HTR-8/SVneo (cell line): Measurements from ENCODE around the gene CCDC13.

Source experiments
- DNase-seq: peaks from one replicate; pipeline ENCODE4 v3.0.0; 2011; ENCODE audit warnings: low spot score, mixed read lengths; ENCODE audit not compliant: insufficient read length
- FAIRE-seq: peaks from 2 replicates; lab custom pipeline; 2011; peaks lifted over from hg19 to GRCh38; lab: Jason Lieb, UNC

The CCDC13 gene

DNA sequence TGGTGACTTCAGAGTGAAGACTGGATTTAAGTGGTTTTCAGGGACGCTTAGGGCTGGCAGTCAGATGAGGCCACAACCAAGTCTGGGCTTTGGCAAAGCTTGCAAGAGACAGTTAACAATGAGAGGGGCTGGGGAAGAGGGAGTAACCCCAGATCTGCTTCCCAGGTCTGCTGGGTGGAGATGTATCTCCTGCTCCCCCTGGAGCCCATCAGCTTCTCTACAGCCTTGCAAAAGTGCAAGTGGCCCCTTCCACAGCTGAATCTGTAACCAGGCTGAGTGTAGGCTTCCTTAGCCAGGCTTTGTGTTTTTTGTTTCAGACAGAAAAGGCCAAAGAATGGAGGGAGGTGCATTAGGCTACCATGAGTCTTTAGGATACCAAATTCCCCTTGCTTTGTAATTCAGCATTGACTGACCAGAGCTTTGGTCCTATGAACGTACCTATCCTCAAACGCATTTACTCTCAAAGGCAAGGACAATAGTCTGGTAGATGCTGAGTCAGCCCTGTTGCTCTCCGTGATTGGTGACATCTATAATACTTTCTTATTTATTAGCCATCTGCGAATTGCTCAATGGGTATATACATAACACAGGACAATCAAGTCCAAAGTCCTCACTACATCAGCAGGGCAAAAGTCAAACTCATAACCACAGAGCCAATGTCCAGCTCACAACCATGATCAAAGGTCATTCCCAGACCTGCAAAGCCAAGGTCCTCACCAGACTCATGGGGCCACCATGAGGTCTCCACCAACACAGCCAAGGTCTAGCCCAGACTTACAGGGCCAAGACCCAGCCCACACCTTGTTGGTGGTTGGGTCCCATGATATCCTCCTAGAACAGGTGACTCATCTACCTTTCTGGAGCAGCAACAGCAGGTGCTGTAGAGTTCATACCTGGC, 17.1 kb downstream of the CCDC13 start:
- no peak for FAIRE-seq
- peak; percentile 32 for DNase-seq

DNA sequence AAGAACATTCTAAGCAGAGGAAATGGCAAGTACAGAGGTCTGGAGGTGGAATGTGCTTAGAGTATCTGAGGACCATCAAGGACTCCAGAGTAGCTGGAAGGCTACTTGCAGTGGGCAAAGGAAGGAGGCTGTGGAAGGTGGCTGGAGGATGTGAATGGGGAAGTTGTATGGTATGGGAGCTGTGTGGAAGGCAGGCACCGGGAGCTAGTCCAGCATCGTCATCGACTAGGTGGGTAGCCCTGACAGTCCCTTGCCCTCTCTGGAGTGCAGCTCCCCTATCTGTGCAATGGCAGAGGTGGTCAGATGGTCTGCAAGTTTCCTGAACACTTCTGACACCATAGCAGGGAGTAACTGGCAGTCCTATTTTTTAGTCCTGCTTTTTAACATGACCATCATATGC, 19.3 kb downstream of the CCDC13 start:
- FAIRE-seq, result no peak
- DNase-seq, result no peak

DNA sequence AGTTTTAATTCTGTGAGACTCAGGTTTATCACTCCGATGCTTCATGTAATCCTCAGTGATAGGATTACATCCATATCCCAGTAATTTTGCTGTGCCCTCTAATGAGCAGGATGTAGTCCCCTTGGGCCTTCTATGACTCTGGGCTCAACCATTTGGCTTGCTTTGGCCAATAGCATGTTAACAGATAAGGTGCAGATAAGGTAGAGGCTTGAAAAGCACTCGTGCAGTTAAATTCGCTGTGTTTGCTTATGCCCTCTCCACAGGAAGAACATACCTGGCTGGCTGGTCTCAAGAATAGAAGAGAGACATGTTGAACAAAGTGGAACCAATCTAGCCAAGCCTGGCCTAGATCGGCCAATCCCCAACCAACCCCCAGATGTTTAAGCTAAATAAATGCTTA, 20.1 kb downstream of the CCDC13 start:
- no peak for DNase-seq
- no peak for FAIRE-seq

DNA sequence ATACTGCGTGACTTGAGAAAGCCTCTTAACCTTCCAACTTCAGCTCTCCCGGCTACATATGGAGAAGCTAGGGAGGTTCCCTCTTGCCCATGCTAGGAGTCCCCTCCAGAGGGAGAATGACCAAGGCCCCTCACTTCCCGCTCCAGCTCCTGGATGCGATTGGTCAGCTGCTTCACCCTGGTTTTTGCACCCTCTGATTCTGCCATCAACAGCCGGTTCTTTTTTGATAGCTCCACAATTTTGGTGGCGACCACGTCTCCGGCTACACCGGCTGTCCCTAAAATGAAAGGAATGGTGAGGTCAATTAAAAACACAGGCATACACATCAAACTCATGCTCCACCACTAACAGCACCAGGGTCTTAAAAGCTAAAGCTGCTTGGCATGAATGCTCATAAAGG, 20.6 kb downstream of the CCDC13 start:
- DNase-seq (no peak), FAIRE-seq (no peak)

DNA sequence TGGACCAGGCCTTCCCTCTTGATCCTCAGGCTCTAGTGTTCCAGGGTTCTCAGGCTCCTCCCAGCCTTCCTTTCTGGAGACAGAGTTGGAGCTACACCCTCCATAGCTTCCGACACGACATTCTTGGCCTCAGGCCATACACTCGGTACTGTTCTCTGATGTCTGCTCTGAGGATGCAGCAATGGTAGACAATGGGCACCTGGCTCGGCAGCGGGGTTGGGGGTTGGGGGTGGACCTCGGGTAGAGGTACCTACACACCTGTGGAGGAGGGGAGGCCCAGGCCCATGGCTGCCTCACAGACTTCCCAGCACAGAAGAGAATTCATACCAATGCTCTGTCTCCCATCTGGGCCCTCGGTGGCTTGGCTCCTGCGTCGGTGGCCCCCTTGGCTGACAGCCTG, 21.4 kb downstream of the CCDC13 start:
- DNase-seq (no peak), FAIRE-seq (no peak)

DNA sequence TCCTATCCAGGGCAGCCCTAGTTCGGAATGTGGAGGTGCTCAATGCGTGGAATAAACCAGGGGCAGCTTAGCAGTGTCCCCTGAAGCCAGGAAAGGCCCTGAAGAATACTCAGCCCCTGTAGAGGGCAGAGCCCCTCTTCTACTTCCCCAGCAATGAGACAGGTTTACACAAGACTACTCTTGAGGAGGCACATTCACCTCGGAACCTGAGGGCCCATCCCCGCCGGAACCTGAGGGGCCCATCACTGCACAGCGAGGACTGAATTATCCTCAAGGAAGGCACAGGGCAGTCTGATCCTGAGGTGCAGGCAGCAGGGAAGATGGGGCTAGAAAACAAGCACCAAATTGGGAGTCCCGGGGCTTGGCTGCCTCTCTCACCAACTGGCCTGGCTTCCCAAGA, 22.2 kb downstream of the CCDC13 start:
- no peak for DNase-seq
- no peak for FAIRE-seq

DNA sequence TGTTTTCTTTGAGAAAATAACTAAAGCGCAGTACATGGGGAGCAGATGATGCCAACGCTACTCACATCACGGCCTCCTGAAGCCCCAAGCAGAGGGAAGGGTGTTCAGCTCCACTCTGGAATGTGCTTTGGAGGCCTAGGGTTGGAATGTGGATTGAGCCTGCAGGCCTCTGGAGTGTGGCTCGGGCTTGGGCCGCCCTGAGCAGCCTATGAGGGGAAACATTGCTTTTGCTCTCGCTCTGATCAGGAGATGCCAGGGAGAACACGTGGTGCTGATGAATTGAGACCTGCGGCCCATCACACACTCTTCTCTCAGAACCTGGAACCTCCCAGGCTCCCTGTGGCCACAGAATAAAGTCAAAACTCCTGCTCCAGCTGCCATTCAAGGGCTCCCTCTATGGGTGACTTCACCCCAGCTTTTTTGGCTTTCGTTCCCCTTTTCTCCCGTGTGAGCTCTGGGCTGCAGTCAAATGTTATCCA, 23.3 kb downstream of the CCDC13 start:
- no peak for FAIRE-seq
- peak; percentile 33 for DNase-seq

DNA sequence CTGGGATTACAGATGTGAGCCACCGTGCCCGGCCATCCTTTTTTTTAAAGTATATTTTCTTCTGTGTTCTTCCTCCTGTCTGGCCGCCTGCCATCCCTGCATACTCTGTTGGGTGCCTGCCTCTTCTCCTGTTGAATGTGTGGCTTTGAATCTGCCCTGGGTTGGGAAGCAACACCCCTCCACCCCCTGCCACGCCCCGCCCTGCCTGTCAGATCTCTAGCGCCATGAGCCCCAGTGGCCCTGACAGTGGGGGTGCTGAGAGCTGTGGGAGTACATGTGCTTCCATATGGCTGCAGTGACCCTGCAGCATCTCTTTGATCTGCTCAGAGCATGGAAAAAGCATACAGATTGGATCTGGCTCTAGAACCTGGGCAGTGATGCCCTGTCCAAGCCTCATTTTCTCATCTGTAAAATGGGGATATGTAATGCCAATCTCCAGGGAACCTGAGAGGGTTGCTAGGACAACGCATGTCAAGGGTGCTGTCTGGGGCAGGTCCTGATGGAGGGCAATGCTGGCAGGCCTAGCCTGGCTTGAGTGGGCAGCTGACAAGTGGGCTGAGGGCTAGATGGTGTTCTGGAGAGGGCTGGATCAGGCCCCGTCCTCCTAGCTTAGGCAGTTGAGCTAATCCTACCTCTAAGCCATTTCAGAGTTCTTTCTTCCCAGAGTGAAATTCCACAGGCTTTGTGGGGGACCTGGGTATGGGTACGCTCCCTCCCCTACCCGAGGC, 23.9 kb downstream of the CCDC13 start:
- DNase-seq (no peak), FAIRE-seq (no peak)

DNA sequence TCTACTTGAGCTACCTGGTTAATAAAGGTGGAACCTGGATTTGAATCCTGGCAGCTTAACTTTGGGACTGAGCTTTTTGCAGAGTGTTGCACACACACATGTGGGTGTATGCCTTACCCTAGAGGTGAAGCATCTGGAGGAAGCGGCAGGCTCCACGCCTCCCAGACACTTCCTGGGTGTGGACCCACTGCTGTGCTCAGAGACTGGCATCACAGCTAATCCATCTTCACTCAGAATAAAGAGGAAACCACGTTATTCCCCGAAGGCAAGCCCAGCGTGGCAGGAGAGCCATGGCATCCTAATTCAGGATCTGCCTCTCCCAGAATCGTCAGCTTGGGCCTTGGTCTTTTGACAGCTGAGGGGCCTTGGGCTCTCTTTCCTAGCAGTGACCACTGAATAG, 25.5 kb downstream of the CCDC13 start:
- FAIRE-seq (no peak), DNase-seq (no peak)

DNA sequence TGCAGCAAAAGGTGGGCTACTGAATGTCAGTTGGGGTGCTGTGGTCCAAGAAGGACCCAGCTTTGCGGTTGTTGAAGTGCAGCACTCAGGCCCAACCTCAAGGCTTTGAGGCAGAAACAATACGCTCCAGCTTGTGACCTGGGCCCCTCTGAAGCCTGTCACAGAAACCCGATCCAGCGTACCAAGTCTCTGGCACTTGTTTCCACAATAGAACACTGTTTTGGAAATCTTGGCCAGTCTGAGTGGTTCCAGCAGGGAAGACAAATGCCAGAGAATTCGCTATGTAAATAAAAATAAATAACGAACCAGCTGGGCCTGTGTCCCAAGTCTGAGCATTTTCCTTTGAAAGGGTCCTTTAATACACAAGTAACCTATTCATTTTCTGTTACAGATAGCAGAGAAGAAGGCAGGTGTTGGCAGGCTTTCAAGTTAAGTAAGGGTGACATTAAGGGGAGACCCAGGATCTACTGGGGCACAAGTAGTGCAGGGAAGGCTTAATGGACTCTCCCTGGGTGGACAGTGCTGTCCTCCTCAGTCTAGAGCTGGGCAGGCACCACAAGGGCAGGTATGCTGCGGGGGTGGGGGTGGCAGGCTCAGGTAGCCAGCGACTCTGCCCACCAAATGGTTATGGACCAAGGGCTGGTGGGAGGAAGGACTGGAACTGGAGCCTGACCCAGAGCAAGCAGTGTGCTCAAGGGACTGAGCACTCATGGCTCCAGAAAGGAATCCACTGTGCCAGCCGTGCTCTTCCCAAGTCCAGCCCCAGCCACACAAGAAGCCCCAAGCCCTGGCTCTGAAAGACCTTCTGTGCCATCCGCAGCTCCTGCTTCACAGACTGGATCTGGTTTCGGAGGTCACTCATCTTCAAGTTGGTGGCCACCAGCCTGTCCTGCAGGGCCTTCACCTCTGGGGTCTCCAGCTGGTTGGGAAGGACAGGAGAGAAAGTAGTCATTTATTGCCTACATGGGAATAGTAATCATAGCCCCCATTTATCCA, 26.3 kb downstream of the CCDC13 start:
- DNase-seq, result no peak
- FAIRE-seq, result no peak

DNA sequence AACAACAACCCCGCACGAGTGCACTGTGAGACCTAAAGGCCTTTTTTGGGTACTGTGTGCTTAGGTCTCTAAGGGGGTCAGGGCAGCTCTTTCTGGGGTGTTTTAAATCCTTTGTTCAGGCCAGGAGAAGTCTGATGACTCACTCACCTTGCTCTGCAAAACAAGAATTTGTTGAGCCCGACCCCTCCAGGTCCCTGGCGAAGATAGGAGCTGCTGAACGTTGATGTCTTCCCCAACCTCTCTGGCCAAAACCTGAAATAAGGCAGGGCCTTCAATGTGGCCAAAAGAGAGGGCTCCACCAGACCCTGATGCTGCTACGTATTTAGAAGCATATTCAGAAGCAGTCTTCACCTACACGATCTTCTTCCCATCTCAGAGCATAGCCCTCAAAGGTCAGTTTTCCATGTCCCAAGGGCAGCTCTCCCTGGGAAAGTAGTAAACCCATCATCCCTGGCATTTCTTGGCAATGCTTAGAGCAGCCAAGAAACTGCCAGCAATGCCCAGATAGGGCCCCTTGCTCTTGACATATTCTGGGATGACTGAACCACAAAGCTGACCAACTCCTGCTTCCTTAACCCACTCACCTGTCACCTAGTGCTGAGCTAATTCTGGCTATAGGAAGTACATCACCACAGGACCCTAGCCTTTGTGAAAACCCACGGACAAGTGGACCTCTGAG, 27.1 kb downstream of the CCDC13 start:
- FAIRE-seq (no peak), DNase-seq (no peak)

DNA sequence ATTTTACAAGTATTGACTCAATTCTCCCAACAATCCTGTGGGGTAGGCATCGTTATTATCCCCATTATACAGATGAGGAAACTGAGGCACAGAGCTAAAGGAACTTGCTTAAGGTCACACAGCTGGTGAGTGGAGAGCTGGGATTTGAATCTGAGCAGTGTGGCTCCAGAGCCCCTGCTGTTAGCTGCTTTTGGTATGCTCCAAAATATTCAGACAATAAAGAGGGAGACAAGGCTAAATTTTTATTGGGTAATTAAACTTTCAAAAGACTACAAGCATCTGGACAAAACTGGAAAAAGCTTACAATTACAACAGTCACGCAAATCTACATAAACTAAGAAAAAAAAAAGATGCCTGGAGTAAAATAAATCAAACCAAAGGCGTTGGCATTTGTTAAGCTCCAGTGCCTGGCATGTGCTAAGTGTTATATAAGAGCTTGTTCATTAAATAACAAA, 27.7 kb downstream of the CCDC13 start:
- FAIRE-seq, result no peak
- DNase-seq, result no peak

DNA sequence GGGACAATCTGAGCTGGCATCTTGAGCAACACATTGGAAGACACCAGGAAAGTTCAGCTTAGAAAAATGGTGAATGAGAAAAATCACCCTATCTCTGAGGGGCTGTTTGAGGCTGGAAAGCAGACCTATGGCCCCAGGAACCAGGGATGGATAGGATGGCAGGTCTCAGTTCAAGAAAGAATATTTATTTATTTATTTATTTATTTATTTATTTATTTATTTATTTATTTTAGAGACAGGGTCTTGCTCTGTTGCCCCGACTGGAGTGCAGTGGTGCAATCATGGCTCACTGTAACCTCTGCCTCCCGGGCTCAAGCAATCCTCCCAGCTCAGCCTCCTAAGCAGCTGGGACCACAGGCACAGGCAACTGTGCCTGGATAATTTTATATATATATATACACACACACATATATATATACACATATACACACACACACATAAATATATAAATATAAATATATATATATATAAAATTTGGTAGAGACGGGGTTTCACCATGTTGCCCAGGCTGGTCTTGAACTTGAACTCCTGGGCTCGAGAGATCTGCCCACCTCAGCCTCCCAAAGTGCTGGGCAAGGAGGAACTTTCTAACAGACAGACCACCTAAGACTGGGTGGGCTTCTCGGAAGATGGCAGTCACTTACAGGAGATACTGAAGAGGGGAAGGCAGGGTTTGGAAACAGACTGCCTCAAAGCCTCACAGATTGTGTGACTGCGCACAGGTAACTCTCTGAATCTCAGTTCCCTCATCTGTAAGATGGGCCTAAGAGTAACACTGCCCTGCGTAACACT, 29.7 kb downstream of the CCDC13 start:
- no peak for FAIRE-seq

DNA sequence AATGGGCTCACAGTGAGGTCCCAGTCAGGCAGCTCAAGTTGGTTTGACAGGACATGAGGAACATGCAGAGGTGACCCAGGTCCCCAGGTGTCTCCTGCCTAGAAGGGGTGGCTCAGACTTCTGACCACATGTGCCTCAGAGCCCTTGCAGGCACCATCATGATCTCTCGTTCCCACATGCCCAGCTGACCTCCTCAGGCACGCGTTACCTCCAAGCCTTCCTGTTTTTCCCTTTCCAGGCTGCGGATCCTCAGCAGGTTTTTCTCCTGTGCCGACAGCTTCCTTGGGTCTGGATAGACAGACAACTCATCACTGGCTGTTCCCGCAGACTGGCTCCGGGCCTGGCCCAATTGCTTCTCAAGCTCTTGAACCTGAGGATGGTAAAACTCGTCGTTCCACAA, 30.4 kb downstream of the CCDC13 start:
- FAIRE-seq, result no peak
- no peak for DNase-seq

More for the DNA sequence above, 29.7 kb downstream of the CCDC13 start:
- no peak for DNase-seq

DNA sequence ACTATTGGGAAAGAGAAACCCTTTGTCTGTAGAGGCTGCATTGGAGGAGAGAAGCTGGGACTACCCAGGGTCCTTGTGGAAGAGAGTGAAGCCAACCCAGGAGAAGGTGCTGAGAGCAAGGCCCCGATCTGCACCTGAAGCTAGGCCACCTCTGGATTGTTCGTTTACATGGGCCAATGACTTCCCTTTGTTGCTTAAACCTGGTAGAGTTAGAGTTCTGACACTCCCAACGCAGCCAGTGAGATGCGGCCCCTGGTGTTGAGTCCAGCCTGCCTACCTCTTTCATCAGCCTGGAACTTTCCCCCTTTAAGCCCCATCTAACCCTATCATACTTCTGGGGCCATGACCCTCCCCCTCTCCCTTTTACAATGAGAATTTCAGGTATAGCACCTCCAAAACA, 30.8 kb downstream of the CCDC13 start:
- DNase-seq, result no peak
- FAIRE-seq, result no peak

DNA sequence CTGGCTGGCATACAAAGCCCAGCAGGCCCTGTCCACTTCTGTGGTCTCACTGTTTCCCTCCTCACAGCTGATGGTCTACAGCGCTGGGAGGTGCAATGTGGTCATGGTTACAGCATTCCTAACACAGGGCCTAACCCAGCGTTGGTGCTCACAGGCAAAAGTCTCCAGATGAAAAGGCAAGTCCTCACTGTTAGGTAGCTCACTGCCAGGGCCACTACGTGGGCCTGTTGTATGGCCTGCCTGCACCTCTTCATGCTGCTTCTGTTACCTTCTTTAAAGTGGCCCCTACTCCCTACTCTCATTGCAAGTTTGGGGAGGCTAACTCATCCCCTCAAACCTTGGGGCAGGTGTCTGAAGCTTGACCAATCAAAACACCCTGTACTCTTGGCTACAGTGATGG, 31.3 kb downstream of the CCDC13 start:
- DNase-seq (no peak), FAIRE-seq (no peak)

DNA sequence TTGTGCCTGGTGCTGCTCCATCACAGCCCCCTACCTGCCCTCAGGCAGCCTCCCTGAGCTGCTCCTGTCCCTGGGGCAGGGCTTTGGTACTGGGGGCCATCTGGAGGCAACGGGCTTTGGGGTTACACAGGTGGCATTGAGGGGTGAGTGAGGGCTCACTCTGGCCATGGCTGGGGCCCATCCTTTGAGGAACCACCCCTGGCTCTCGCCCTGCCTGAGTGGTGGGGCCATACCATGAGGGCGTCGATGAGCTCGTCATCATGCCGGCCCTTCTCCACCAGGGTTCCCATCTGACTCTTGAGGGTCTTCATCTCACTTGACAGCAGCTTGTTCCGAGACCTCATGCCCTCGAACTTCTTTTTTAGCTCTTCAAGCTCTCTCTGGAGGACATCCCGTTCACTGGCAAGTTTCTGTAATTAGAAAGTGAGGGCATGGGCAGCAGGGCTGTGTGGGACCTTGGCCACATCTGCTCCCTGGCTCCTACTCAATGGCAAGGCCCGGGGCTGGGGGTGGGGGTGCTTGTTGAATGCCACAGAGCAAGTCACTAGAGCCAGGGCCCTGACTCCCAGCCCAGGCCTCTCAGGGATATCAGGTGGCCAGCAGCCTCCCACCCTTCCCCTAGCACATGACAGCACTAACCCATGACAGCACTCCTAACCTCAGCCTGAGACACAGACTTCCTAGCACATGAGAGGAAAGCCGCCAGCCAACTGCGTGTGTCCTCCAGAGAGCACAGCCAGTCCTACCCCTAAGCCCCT, 33.5 kb downstream of the CCDC13 start:
- FAIRE-seq (no peak), DNase-seq (no peak)

DNA sequence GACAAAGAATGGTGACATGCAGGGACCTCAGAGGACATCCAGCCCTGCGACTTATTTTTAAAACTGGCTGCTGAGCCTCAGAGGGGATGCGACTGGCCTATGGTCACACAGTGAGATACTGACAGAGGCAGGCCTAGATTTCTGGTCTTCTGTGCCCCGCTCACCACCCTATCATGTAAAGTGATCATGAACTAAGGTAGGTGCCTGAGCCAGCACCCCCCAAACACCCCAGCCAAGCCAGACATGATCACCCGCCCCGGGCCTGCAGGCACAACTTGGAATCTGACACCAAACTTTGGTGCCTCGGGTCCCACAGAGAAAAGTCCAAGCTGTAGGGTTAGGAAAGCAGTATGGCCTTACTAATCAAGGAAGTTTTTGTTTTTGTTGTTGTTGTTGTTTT, 36.5 kb downstream of the CCDC13 start:
- no peak for FAIRE-seq
- DNase-seq, result no peak
